Right renal pelvis (tissue), 4 donors: Measurements from ENCODE around the gene ZNF322. TPM values are rescaled to one million over a fixed set of nuclear protein-coding genes. Genes with fewer than 3 reads are reported as not detected.
A peak's percentile ranks its signal among the peaks of the same experiment; 100 is the strongest.
"Not testable (repeated sequence)": the region's sequence is repeated elsewhere in the genome, so short reads cannot be mapped to it uniquely, and the experiment has no call there.

Source experiments
- DNase-seq, 4 donors: peaks; one replicate each; pipeline ENCODE4 v3.0.0-alpha.2; 2013; ENCODE audit warnings: low read depth in 4 of 4, low spot score in 3 of 4, missing footprints in 1 of 4
- polyA plus RNA-seq, 4 donors: library from polyadenylated mRNA; unstranded; fragments of 120-200 nt; gene quantifications; one replicate each; pipeline ENCODE4 v1.2.1, GENCODE V29; 2013; ENCODE audit not compliant: insufficient read length in 4 of 4

ZNF322 gene
- 10 to 100 TPM; 37.8 to 49.8 (median 47.9) TPM for polyA plus RNA-seq

- DNase-seq, result peak; percentile 85 to 92 (median 89)
Observed at GRCh38 chr6:26659042-26659999, at the start of gene ZNF322. ZNF322 (minus strand) TSS chr6:26659746; CDS start chr6:26638553, 21,193 bp downstream.

GRCh38 chr6:26705780-26706179 is 46.2 kb upstream of the ZNF322 start:
- DNase-seq, result not testable (repeated sequence)

- DNase-seq, result not testable (repeated sequence)
Observed at GRCh38 chr6:26705352-26705751, 45.8 kb upstream of the ZNF322 start.

- not testable (repeated sequence) for DNase-seq
Observed at GRCh38 chr6:26701023-26701747, 41.6 kb upstream of the ZNF322 start.

- not testable (repeated sequence) for DNase-seq
Observed at GRCh38 chr6:26697496-26697895, 38.0 kb upstream of the ZNF322 start.

GRCh38 chr6:26689324-26689947 is 29.9 kb upstream of the ZNF322 start:
- DNase-seq, result not testable (repeated sequence)

- DNase-seq, result not testable (repeated sequence)
Observed at GRCh38 chr6:26682435-26683042, 23.0 kb upstream of the ZNF322 start.

- not testable (repeated sequence) for DNase-seq
Observed at GRCh38 chr6:26673287-26673686, 13.7 kb upstream of the ZNF322 start.

- not testable (repeated sequence) for DNase-seq
Observed at GRCh38 chr6:26670558-26670957, 11.0 kb upstream of the ZNF322 start.

- DNase-seq, result not testable (repeated sequence)
Observed at GRCh38 chr6:26670003-26670402, 10.5 kb upstream of the ZNF322 start.

- peak in 1 of 4 donors; percentile 10 for DNase-seq
Observed at GRCh38 chr6:26660000-26660361, 435 bp upstream of the ZNF322 start.

GRCh38 chr6:26657256-26657655 is 2.3 kb downstream of the ZNF322 start:
- DNase-seq, result no peak

GRCh38 chr6:26653007-26653406 is 6.5 kb downstream of the ZNF322 start:
- DNase-seq, result no peak

GRCh38 chr6:26651133-26651781 is 8.3 kb downstream of the ZNF322 start:
- DNase-seq, result no peak

- no peak for DNase-seq
Observed at GRCh38 chr6:26646074-26646473, 13.5 kb downstream of the ZNF322 start.

GRCh38 chr6:26640806-26641205 is 18.7 kb downstream of the ZNF322 start:
- DNase-seq, result no peak

- DNase-seq, result no peak
Observed at GRCh38 chr6:26629359-26629758, 30.2 kb downstream of the ZNF322 start.

GRCh38 chr6:26627843-26628242 is 31.7 kb downstream of the ZNF322 start:
- DNase-seq, result no peak

- no peak for DNase-seq
Observed at GRCh38 chr6:26624557-26624956, 35.0 kb downstream of the ZNF322 start.

GRCh38 chr6:26623339-26623859 is 36.1 kb downstream of the ZNF322 start:
- no peak for DNase-seq
